Heart right ventricle (tissue), 16 donors: ENCODE results near the gene NUAK2. TPM values are rescaled to one million over a fixed set of nuclear protein-coding genes. Genes with fewer than 3 reads are reported as not detected.
"Not testable (repeated sequence)": the region's sequence is repeated elsewhere in the genome, so short reads cannot be mapped to it uniquely, and the experiment has no call there.

ENCODE experiments used
- ATAC-seq, 8 donors: fragments of 200-7000 bp; cut with Tn5 transposase; one replicate each; pipeline ENCODE4 v1.9.1; 2020; ENCODE audit warnings: mild to moderate bottlenecking in 8 of 8, moderate library complexity in 8 of 8, moderate number of reproducible peaks in 1 of 8
- DNase-seq, 2 donors: peaks; one replicate each; pipeline ENCODE4 v3.0.0-alpha.2; 2020
- H3K27ac ChIP-seq, 10 donors: fragments of 200-600 bp; sonication (generic) in 2 of 10; one replicate each; pipeline versions ENCODE4 v1.5.0 to v1.8.0; 2020 to 2022; ENCODE audit warnings: mild to moderate bottlenecking in 3 of 10
- H3K27me3 ChIP-seq, 7 donors: fragments of 200-600 bp; one replicate each; pipeline ENCODE4 v1.8.0; 2021 to 2022; ENCODE audit warnings: mild to moderate bottlenecking in 2 of 7
- H3K36me3 ChIP-seq, 9 donors: fragments of 200-600 bp; sonication (generic) in 1 of 9; one replicate each; pipeline versions ENCODE4 v1.5.0 to v1.8.0; 2020 to 2022; ENCODE audit warnings: mild to moderate bottlenecking in 2 of 9
- H3K4me1 ChIP-seq, 9 donors: fragments of 200-600 bp; sonication (generic) in 1 of 9; one replicate each; pipeline versions ENCODE4 v1.5.0 to v1.8.0; 2020 to 2022; ENCODE audit warnings: mild to moderate bottlenecking in 4 of 9
- H3K4me3 ChIP-seq, 10 donors: fragments of 200-600 bp; sonication (generic) in 2 of 10; one replicate each; pipeline versions ENCODE4 v1.5.0 to v1.8.0; 2020 to 2022; ENCODE audit warnings: mild to moderate bottlenecking in 7 of 10, moderate library complexity in 2 of 10
- H3K9me3 ChIP-seq, 11 donors: fragments of 200-600 bp in 10 of 11; sonication (generic) in 2 of 11; one replicate each; pipeline versions ENCODE4 v1.5.0 to v1.8.0; 2013 to 2022; ENCODE audit warnings: mild to moderate bottlenecking in 2 of 11, control low read depth in 1 of 11, moderate library complexity in 1 of 11
- WGBS, 2 donors: extraction: QIAGEN DNeasy Blood & Tissue Kit; methylation state at CpG; one replicate each; pipeline ENCODE4 v1.1.7; 2013; ENCODE audit warnings: inconsistent platforms in 1 of 2; 5-methylcytosine and 5-hydroxymethylcytosine counted together
- intact Hi-C, 10 donors: fragments of 100-400 bp; cut with DNase I; formaldehyde crosslinking; loops; one replicate each; pipeline versions ENCODE4 v1.11.1 to v1.14.2; 2022
- polyA plus RNA-seq, 2 donors: library from polyadenylated mRNA; stranded (reverse); fragments of 200-250 nt; gene quantifications; one replicate each; pipeline ENCODE4 v1.2.3, GENCODE V29; 2013
- total RNA-seq, 10 donors: library from RNA; stranded (reverse); fragmentation: NEBNext Ultra II Directional in 3 of 10; extraction: Animal tissue kit (Norgen Biotek cat#: 25700) in 3 of 10; gene quantifications; one replicate each; pipeline versions ENCODE4 v1.2.1 to v1.2.4, GENCODE V29; 2021 to 2023
- TF ChIP-seq, protein P1 (sequence below), 9 donors: fragments of 200-600 bp; sonication (generic) in 2 of 9; IDR thresholded peaks; one replicate each; pipeline versions ENCODE4 v1.5.0 to v1.8.0; 2021 to 2022; ENCODE audit warnings: antibody characterized with exemption in 9 of 9, mild to moderate bottlenecking in 5 of 9, moderate library complexity in 1 of 9
- donor health status: Arrhythmogenic right ventricular cardiomyopathy.
- donor health status: ischemic (EF 13 %, LVEDD 7.1; RV severe dilation, severe dysfunction).
- donor health status: healthy with polysubstance abuse.
- donor health status: DM: no; HTN: yes; CAD: no.
- donor health status: DM: no; HTN: no; CAD: no.
- donor health status: ischemic (EF 25% LVEDD 6.9; RV normal size, moderate dysfunction).
- donor health status: ischemic (EF 25% LVEDD 5.7; RV mildly dilated, moderate dysfunction).
- donor health status: healthy.
- donor health status: DM: yes; HTN: yes; CAD: no.
- donor health status: Ischemic cardiomyopathy.
- donor health status: ischemic (EF 35%, LVEDD 5.7; RV mildly dilated, moderate dysfunction).
- donor health status: nonischemic (EF 11% LVEDD 7.7; RV severe dilation, severe dysfunction).
- donor health status: DM: yes; HTN: yes; CAD: no.
- donor health status: PGD.
- donor health status: ischemic (EF 29% LVEDD 5.4; RV normal size, mild dysfunction).
- donor health status: nonischemic (EF 23%, LVEDD 6.1; RV moderate dilation, normal function).

The NUAK2 gene
- total and polyA plus RNA-seq, 12 donors = 0.25 to 3.1 (median 0.50) TPM

DNA sequence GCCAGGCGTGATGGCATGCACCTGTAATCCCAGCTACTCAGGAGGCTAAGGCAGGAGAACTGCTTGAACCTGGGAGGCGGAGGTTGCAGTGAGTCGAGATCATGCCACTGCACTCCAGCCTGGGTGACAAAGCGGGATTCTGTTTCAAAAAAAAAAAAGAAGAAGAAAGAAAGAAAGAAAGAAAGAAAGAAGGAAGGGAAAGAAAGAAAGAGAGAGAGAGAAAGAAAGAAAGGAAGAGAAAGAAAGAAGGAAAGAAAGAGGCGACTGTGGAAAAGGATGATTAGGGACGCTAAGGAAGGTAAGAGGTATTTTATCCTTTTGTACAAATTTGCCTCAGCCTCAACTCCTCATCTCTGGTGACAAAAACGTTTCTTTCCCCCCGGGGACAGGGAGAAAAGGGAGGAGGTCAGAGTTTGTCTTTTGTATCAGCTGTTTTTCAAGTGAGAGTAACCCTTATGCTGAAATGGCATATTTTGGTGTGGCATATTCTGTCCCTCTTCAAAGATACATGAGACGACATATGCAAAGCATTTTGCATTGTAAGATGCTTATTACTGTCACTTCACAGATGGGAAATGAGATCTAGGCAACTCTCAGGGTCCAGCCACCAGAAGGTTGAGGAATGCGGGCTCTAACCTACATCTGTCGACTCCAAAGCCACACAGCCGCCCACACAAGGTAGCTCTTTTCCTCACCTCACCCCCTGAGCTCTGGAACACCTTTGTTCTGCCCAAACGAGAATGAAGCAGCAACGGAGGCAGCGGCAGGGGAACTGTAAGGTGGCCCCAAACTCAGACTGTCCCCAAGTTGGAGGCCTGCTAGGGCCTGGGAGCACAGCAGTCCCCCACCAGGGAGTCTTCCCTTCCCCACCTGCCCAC, 38.0 kb downstream of the NUAK2 start:
- DNase-seq = no peak
- 83% methylated on average over 15 of the region's 15 CpGs for WGBS, 2 donors
- intact Hi-C loops = no loop called here

DNA sequence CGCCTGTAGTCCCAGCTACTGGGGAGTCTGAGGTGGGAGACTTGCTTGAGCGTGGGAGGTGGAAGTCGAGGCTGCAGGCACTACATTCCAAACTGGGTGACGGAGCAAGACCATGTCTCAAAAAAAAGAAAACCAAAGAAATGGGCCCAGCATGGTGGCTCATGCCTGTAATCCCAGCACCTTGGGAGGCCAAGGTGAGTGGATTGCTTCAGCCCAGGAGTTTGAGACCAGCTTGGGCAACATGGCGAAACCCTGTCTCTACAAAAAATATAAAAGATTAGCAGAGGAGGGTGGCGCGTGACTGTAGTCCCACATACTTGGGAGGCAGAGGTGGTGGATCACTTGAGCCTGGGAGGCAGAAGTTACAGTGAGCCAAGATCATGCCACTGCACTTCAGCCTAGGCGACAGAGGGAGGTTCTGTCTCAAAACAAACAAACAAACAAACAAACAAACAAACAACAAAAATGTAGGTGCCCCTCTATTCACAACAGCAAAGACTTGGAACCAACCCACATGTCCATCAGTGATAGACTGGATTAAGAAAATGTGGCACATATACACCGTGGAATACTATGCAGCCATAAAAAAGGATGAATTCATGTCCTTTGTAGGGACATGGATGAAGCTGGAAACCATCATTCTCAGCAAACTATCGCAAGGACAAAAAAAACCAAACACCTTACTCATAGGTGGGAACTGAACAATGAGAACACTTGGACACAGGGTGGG, 40.7 kb downstream of the NUAK2 start:
- intact Hi-C loops, H3K9me3 ChIP-seq, DNase-seq, H3K36me3 ChIP-seq, H3K27me3 ChIP-seq, H3K4me3 ChIP-seq, ATAC-seq, H3K27ac ChIP-seq: not testable (repeated sequence)
- 97 to 99% methylated on average over 10 of the region's 10 CpGs for WGBS, 2 donors
- peaks cover 5 to 26% (median 15%) of the 10 kb centered on the region in 9 donors for H3K4me1 ChIP-seq

More for the DNA sequence above, 38.0 kb downstream of the NUAK2 start:
- Histone ChIP-seq H3K9me3 (no peaks in the 10 kb centered on the region), H3K36me3 (no peaks in the 10 kb centered on the region), H3K4me1 (peaks cover 5 to 53% (median 22%) of the 10 kb centered on the region in 9 donors), H3K4me3 (no peak overlapping the region), H3K27ac (peak overlapping the region in 1 of 10 donors; percentile 87), H3K27me3 (no peaks in the 10 kb centered on the region)
- no peak for ATAC-seq
- TF ChIP-seq, protein P1, sequence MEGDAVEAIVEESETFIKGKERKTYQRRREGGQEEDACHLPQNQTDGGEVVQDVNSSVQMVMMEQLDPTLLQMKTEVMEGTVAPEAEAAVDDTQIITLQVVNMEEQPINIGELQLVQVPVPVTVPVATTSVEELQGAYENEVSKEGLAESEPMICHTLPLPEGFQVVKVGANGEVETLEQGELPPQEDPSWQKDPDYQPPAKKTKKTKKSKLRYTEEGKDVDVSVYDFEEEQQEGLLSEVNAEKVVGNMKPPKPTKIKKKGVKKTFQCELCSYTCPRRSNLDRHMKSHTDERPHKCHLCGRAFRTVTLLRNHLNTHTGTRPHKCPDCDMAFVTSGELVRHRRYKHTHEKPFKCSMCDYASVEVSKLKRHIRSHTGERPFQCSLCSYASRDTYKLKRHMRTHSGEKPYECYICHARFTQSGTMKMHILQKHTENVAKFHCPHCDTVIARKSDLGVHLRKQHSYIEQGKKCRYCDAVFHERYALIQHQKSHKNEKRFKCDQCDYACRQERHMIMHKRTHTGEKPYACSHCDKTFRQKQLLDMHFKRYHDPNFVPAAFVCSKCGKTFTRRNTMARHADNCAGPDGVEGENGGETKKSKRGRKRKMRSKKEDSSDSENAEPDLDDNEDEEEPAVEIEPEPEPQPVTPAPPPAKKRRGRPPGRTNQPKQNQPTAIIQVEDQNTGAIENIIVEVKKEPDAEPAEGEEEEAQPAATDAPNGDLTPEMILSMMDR (IDR thresholded peaks at IDR 0.05) = no peak

DNA sequence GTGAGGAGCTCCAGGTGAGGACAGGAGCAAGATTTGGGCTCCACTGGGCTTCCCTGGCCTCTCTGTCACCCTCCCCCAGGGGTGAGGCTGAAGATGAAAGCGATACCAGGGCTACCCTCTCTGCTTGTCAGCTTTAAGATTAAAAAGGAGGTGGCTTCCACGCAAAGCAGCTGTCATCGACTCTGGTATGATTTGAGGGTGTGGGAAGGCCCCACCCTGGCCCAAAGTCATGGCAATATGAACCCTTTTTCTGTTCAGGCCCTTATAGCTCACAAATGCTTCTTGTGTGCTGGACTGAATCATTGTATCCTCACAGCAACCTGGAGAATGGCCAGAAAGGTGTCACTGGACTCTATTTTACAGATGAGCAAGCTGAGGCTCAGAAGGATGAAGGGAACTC, 41.6 kb downstream of the NUAK2 start:
- Histone ChIP-seq H3K4me1 (peaks cover 5 to 18% (median 9%) of the 10 kb centered on the region in 9 donors), H3K9me3 (no peaks in the 10 kb centered on the region), H3K27ac (no peak overlapping the region), H3K36me3 (no peaks in the 10 kb centered on the region), H3K4me3 (no peak overlapping the region), H3K27me3 (no peaks in the 10 kb centered on the region)
- ATAC-seq (no peak), DNase-seq (no peak)
- intact Hi-C loops = loop anchor here in 1 of 10 donors (10.0 kb wide), 1 partner anchor 205 kb away; no protein-coding TSS in a partner anchor
- TF ChIP-seq, protein P1 (IDR thresholded peaks at IDR 0.05) = no peak
- WGBS, 2 donors = 84 to 88% methylated on average over 3 of the region's 3 CpGs

DNA sequence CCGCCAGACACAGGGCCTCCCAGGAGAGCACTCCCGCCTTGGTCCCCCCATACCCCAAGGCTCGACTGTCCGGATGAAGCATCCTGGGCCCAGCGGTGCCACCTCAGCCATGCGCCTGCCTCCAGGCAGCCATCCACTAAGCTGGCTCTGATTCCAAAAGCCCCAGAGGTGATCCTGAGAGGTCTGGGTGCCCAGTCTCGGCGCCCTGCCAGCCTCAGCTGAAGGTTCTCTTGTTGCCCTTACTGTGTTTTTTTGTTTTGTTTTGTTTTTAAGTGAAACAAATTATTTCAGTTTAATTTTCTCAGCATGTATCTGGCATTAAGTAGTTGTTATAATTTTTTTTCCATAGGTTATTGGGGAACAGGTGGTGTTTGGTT, 44.9 kb downstream of the NUAK2 start:
- ATAC-seq (no peak), DNase-seq (no peak)
- Histone ChIP-seq H3K27ac (no peak overlapping the region), H3K36me3 (peaks cover 0 to 10% (median 0%) of the 10 kb centered on the region in 9 donors), H3K4me1 (peaks cover 0 to 21% (median 2%) of the 10 kb centered on the region in 9 donors), H3K4me3 (no peak overlapping the region), H3K9me3 (no peaks in the 10 kb centered on the region), H3K27me3 (no peaks in the 10 kb centered on the region)
- intact Hi-C loops = loop anchor here in 1 of 10 donors (10.0 kb wide), 1 partner anchor 208 kb away; no protein-coding TSS in a partner anchor
- 75 to 85% methylated on average over 8 of the region's 8 CpGs for WGBS, 2 donors
- TF ChIP-seq, protein P1 (IDR thresholded peaks at IDR 0.05) = no peak
